Tibial nerve (tissue), 3 donors: ENCODE measurements around the gene RPL23.

Experiments
- POLR2A ChIP-seq, 2 donors: fragments of 450-650 bp; IDR thresholded peaks; one replicate each; pipeline ENCODE4 v1.6.1; 2017; ENCODE audit warnings: antibody characterized with exemption in 2 of 2, mild to moderate bottlenecking in 2 of 2, moderate library complexity in 2 of 2
- TF ChIP-seq, protein P1 (sequence below), 5 experiments: fragments of 200-600 bp in 3 of 5; fragments of 450-650 bp in 2 of 5; sonication (generic) in 3 of 5; IDR thresholded peaks; one replicate each; pipeline ENCODE4 v1.5.1; 2016 to 2019; ENCODE audit warnings: antibody characterized with exemption in 5 of 5, mild to moderate bottlenecking in 3 of 5, moderate library complexity in 2 of 5

DNA sequence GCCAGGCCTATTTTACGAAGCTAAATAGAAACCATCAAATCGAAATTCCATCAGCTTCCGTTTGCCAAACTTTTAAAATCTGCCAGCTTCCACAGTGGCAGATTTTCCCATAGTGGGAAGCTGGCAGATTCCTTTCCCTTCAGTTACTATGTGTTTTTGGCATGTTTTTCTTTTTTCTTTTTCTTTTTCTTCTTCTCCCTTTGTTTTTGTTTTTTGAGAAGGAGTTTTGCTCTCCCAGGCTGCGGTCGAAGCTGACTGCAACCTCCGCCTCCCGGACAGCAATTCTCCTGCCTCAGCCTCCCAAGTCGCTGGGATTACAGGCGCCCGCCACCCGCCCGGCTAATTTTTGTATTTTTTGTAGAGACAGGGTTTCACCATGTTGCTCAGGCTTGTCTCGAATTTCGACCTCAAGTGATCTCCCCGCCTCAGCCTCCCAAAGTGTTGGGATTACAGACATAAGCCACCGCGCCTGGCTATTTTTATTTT is 27.7 kb downstream of the RPL23 start:
- TF ChIP-seq, protein P1, sequence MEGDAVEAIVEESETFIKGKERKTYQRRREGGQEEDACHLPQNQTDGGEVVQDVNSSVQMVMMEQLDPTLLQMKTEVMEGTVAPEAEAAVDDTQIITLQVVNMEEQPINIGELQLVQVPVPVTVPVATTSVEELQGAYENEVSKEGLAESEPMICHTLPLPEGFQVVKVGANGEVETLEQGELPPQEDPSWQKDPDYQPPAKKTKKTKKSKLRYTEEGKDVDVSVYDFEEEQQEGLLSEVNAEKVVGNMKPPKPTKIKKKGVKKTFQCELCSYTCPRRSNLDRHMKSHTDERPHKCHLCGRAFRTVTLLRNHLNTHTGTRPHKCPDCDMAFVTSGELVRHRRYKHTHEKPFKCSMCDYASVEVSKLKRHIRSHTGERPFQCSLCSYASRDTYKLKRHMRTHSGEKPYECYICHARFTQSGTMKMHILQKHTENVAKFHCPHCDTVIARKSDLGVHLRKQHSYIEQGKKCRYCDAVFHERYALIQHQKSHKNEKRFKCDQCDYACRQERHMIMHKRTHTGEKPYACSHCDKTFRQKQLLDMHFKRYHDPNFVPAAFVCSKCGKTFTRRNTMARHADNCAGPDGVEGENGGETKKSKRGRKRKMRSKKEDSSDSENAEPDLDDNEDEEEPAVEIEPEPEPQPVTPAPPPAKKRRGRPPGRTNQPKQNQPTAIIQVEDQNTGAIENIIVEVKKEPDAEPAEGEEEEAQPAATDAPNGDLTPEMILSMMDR (IDR thresholded peaks at IDR 0.05): no peak
- no peak for TF ChIP-seq POLR2A (IDR thresholded peaks at IDR 0.05)
